Suprapubic skin (tissue), 4 donors: Measurements from ENCODE around the gene OR2A2. TPM values are rescaled to one million over a fixed set of nuclear protein-coding genes. Genes with fewer than 3 reads are reported as not detected.

ENCODE experiments used
- DNase-seq, 2 donors: peaks; one replicate each; pipeline ENCODE4 v3.0.0-alpha.2; 2019; ENCODE audit warnings: low spot score in 2 of 2
- H3K27ac ChIP-seq: fragments of 200-600 bp; sonication (generic); one replicate; pipeline ENCODE4 v1.5.1; 2019
- H3K27me3 ChIP-seq: fragments of 200-600 bp; sonication (generic); one replicate; pipeline ENCODE4 v1.5.1; 2019
- H3K36me3 ChIP-seq: fragments of 200-600 bp; sonication (generic); one replicate; pipeline ENCODE4 v1.5.1; 2019
- H3K4me1 ChIP-seq: fragments of 200-600 bp; sonication (generic); one replicate; pipeline ENCODE4 v1.5.1; 2019
- H3K4me3 ChIP-seq: fragments of 200-600 bp; sonication (generic); one replicate; pipeline ENCODE4 v1.5.1; 2019; ENCODE audit warnings: mild to moderate bottlenecking
- H3K9me3 ChIP-seq: fragments of 200-600 bp; sonication (generic); one replicate; pipeline ENCODE4 v1.5.1; 2019
- EP300 ChIP-seq: sonication (generic); formaldehyde crosslinking; IDR thresholded peaks from one replicate; pipeline ENCODE4 v1.6.1; 2017; ENCODE audit warnings: antibody characterized with exemption
- POLR2A ChIP-seq, 2 donors: fragments of 450-650 bp; IDR thresholded peaks; one replicate each; pipeline ENCODE4 v1.6.1; 2017; ENCODE audit warnings: antibody characterized with exemption in 2 of 2, mild to moderate bottlenecking in 2 of 2, moderate library complexity in 2 of 2
- POLR2AphosphoS5 ChIP-seq, 3 donors: sonication (generic); formaldehyde crosslinking; IDR thresholded peaks; one replicate each; pipeline ENCODE4 v1.6.1; 2017; ENCODE audit warnings: antibody characterized with exemption in 3 of 3
- WGBS: methylation state at CpG from one replicate; pipeline ENCODE4 v1.1.5; 2018; 5-methylcytosine and 5-hydroxymethylcytosine counted together
- total RNA-seq, 4 donors: library from RNA; depleted of rRNA; stranded (reverse); fragments of >200 nt; gene quantifications; one replicate each; pipeline ENCODE4 v1.1.0, GENCODE V29; 2016
- TF ChIP-seq, protein P1 (sequence below), 2 donors: fragments of 200-600 bp in 1 of 2; fragments of 450-650 bp in 1 of 2; sonication (generic) in 1 of 2; IDR thresholded peaks; one replicate each; pipeline ENCODE4 v1.5.1; 2016 to 2019; ENCODE audit warnings: antibody characterized with exemption in 2 of 2, mild to moderate bottlenecking in 1 of 2, moderate library complexity in 1 of 2

OR2A2 gene
- total RNA-seq, 4 donors from 2014 or later = not detected

DNA sequence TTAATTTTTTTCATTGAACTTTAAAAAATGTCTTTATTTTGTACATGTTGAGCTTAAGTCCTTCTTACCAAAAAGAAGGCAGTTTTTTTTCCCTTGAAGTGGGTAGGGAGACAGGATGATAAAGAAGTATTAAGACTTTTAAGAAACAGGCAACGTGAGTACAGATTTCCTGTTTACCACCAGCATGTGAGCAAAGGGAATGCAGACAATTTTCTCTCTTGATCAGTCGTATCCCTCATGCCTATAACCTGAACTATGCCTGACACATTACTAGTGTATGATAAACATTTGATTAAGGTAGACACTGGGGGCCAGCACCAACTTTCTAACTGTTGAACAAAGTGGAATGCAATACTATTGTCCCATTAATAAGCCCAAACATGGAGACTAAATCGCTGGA is 8.8 kb upstream of the OR2A2 start:
- TF ChIP-seq, protein P1, sequence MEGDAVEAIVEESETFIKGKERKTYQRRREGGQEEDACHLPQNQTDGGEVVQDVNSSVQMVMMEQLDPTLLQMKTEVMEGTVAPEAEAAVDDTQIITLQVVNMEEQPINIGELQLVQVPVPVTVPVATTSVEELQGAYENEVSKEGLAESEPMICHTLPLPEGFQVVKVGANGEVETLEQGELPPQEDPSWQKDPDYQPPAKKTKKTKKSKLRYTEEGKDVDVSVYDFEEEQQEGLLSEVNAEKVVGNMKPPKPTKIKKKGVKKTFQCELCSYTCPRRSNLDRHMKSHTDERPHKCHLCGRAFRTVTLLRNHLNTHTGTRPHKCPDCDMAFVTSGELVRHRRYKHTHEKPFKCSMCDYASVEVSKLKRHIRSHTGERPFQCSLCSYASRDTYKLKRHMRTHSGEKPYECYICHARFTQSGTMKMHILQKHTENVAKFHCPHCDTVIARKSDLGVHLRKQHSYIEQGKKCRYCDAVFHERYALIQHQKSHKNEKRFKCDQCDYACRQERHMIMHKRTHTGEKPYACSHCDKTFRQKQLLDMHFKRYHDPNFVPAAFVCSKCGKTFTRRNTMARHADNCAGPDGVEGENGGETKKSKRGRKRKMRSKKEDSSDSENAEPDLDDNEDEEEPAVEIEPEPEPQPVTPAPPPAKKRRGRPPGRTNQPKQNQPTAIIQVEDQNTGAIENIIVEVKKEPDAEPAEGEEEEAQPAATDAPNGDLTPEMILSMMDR (IDR thresholded peaks at IDR 0.05) = no peak
- TF ChIP-seq POLR2A (IDR thresholded peaks at IDR 0.05) = no peak
- Histone ChIP-seq H3K9me3 (no peaks in the 10 kb centered on the region), H3K4me3 (no peak overlapping the region), H3K4me1 (no peaks in the 10 kb centered on the region), H3K27me3 (no peaks in the 10 kb centered on the region), H3K36me3 (no peaks in the 10 kb centered on the region), H3K27ac (no peak overlapping the region)
- no peak for DNase-seq
- WGBS = 55% methylated on average over 3 of the region's 3 CpGs

GRCh38 chr7:144102041-144102440 is 7.3 kb upstream of the OR2A2 start:
- no peak for TF ChIP-seq POLR2A (IDR thresholded peaks at IDR 0.05)
- TF ChIP-seq, protein P1 (IDR thresholded peaks at IDR 0.05) = no peak
- TF ChIP-seq EP300 = no peak
- TF ChIP-seq POLR2AphosphoS5 (IDR thresholded peaks at IDR 0.05) = no peak
- DNase-seq = no peak
- no peaks in the 10 kb centered on the region for H3K4me1 ChIP-seq
- H3K27me3 ChIP-seq = no peaks in the 10 kb centered on the region
- H3K27ac ChIP-seq = no peak overlapping the region
- H3K36me3 ChIP-seq = no peaks in the 10 kb centered on the region
- H3K4me3 ChIP-seq = no peak overlapping the region
- H3K9me3 ChIP-seq = no peaks in the 10 kb centered on the region

DNA sequence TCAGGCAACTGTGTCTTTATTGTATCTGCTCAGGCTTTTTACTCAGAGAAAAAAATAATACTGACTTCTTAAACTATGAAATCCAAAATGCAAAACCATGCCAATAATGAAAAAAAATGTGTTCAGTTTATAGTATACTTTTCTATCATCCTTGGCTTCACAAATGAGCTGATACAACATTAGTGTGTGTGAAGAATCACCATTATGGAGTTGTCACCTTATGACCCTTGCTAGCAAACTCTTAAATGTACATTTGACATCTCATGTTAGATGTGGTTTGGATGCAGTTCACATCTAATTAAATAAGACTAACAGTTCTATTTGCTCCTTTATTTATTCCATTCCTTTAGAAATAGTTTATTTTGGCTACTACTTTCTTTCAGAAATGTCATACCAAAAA is 4.2 kb upstream of the OR2A2 start:
- H3K27ac ChIP-seq = no peak overlapping the region

DNA sequence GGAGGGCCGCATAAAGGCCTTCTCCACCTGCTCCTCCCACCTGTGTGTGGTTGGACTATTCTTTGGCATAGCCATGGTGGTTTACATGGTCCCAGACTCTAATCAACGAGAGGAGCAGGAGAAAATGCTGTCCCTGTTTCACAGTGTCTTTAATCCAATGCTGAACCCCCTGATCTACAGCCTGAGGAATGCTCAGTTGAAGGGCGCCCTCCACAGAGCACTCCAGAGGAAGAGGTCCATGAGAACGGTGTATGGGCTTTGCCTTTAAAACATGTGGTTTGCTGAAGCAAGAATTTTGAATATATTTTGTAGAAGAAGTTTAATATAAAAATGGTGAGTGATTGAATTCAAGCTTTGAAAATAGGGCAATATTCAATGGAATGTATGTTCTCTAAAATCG is 889 bp downstream of the OR2A2 start:
- DNase-seq = no peak
- TF ChIP-seq, protein P1 (IDR thresholded peaks at IDR 0.05) = no peak
- no peak for TF ChIP-seq EP300
- no peak overlapping the region for H3K27ac ChIP-seq
- 93% methylated on average over 4 of the region's 5 CpGs for WGBS
- H3K9me3 ChIP-seq = no peaks in the 10 kb centered on the region
- no peaks in the 10 kb centered on the region for H3K36me3 ChIP-seq
- no peaks in the 10 kb centered on the region for H3K27me3 ChIP-seq
- H3K4me1 ChIP-seq = no peaks in the 10 kb centered on the region
- H3K4me3 ChIP-seq = no peak overlapping the region

More for the DNA sequence above, 4.2 kb upstream of the OR2A2 start:
- DNase-seq = no peak
- Histone ChIP-seq H3K4me3 (no peak overlapping the region), H3K9me3 (no peaks in the 10 kb centered on the region), H3K27me3 (no peaks in the 10 kb centered on the region), H3K4me1 (no peaks in the 10 kb centered on the region), H3K36me3 (no peaks in the 10 kb centered on the region)
- no peak for TF ChIP-seq POLR2A (IDR thresholded peaks at IDR 0.05)
- no peak for TF ChIP-seq POLR2AphosphoS5 (IDR thresholded peaks at IDR 0.05)
- no peak for TF ChIP-seq EP300
- TF ChIP-seq, protein P1 (IDR thresholded peaks at IDR 0.05) = no peak

DNA sequence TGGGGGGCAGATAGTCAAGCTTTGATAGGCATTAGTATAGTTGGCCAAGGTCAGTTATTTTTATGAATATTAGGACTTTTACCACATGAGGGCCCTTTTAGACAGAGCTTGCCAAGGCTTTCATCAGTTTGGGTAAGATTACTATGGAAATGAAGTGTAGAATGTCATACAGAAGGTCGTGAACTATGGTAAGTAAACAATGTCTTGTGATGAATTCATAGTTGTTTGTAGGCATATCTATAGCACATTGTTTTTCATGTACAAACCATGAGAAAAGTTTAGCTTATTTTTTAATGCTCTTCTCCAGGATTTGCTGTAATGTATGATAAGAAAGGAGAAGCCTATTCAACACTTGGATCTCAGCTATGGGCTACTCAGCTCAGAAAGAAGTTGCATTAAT is 4.3 kb downstream of the OR2A2 start:
- H3K9me3 ChIP-seq = no peaks in the 10 kb centered on the region
- TF ChIP-seq POLR2A (IDR thresholded peaks at IDR 0.05) (no peak), EP300 (no peak), POLR2AphosphoS5 (IDR thresholded peaks at IDR 0.05) (no peak)
- TF ChIP-seq, protein P1 (IDR thresholded peaks at IDR 0.05) = no peak

More for the DNA sequence above, 4.3 kb downstream of the OR2A2 start:
- Histone ChIP-seq H3K4me3 (no peak overlapping the region), H3K27me3 (no peaks in the 10 kb centered on the region), H3K36me3 (no peaks in the 10 kb centered on the region), H3K27ac (no peak overlapping the region), H3K4me1 (no peaks in the 10 kb centered on the region)
- DNase-seq = no peak
- WGBS = 57% methylated on average over 1 of the region's 1 CpG
